AG09319 (cell line): ENCODE measurements around the gene RBP5.

ENCODE experiments used
- DNase-seq: peaks from one replicate; pipeline ENCODE4 v3.0.0-alpha.2; 2010; ENCODE audit warnings: low read depth; ENCODE audit errors: extremely low read depth
- CTCF ChIP-seq: IDR thresholded peaks from 2 replicates; pipeline ENCODE4 v1.5.1; 2011; ENCODE audit warnings: low read depth, mild to moderate bottlenecking, inconsistent platforms, low read length, moderate library complexity

The RBP5 gene

GRCh38 chr12:7141351-7142005, 12.8 kb upstream of the RBP5 start:
- TF ChIP-seq CTCF: no peak
- no peak for DNase-seq

- TF ChIP-seq CTCF: no peak
- DNase-seq: no peak
Observed at GRCh38 chr12:7139200-7139599, 10.5 kb upstream of the RBP5 start.

GRCh38 chr12:7137908-7138307, 9.2 kb upstream of the RBP5 start:
- no peak for TF ChIP-seq CTCF
- no peak for DNase-seq

- TF ChIP-seq CTCF: no peak
Observed at GRCh38 chr12:7136676-7137075, 8.0 kb upstream of the RBP5 start.

GRCh38 chr12:7136071-7136470, 7.4 kb upstream of the RBP5 start:
- DNase-seq: no peak
- no peak for TF ChIP-seq CTCF

More at GRCh38 chr12:7136676-7137075, 8.0 kb upstream of the RBP5 start:
- no peak for DNase-seq

GRCh38 chr12:7134396-7135166, 5.9 kb upstream of the RBP5 start:
- DNase-seq: no peak
- TF ChIP-seq CTCF: no peak

GRCh38 chr12:7131502-7131866, 2.8 kb upstream of the RBP5 start:
- DNase-seq: no peak
- no peak for TF ChIP-seq CTCF
